AG09319 (cell line): ENCODE results near the gene SYNPO.

ENCODE experiments used
- DNase-seq: peaks from one replicate; pipeline ENCODE4 v3.0.0-alpha.2; 2010; ENCODE audit warnings: low read depth; ENCODE audit errors: extremely low read depth
- TF ChIP-seq, protein P1 (sequence below): IDR thresholded peaks from 2 replicates; pipeline ENCODE4 v1.5.1; 2011; ENCODE audit warnings: low read depth, mild to moderate bottlenecking, inconsistent platforms, low read length, moderate library complexity

Gene SYNPO

GRCh38 chr5:150670948-150671310, 30.5 kb downstream of the SYNPO start:
- TF ChIP-seq, protein P1, sequence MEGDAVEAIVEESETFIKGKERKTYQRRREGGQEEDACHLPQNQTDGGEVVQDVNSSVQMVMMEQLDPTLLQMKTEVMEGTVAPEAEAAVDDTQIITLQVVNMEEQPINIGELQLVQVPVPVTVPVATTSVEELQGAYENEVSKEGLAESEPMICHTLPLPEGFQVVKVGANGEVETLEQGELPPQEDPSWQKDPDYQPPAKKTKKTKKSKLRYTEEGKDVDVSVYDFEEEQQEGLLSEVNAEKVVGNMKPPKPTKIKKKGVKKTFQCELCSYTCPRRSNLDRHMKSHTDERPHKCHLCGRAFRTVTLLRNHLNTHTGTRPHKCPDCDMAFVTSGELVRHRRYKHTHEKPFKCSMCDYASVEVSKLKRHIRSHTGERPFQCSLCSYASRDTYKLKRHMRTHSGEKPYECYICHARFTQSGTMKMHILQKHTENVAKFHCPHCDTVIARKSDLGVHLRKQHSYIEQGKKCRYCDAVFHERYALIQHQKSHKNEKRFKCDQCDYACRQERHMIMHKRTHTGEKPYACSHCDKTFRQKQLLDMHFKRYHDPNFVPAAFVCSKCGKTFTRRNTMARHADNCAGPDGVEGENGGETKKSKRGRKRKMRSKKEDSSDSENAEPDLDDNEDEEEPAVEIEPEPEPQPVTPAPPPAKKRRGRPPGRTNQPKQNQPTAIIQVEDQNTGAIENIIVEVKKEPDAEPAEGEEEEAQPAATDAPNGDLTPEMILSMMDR, result no peak
- no peak for DNase-seq

DNA sequence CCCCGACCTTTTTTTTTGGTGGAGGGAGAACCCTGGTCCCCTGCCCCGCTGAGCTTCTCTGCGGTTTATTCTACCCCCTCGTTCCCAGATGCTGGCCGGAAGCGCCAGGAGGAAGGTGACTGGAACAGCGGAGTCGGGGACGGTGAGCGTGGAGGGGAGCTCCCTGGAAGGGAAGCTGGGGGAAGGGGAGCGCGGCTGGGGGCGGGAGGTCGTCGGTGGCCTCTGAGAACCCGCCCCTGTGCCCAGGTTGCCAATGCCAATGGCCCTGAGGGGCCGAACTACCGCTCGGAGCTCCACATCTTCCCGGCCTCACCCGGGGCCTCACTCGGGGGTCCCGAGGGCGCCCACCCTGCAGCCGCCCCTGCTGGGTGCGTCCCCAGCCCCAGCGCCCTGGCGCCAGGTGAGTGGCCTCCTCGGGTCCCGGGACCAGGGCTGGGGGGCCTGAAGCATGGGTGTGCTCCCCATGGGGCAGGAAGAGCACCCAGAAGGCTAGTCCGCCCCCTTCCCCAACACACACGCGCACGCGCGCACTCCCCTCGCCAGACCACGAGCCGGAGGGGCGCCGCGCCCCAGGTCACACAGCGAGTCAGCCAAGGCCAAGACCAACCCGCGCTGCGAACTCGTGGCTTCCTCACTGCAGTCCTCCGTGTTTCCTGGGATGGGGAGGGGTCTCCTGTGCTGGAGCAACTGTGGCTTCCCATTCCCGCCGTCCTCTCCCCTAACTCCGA, 31.2 kb downstream of the SYNPO start:
- no peak for DNase-seq
- TF ChIP-seq, protein P1, result no peak

- DNase-seq, result no peak
- TF ChIP-seq, protein P1, result no peak
These were observed 31.9 kb downstream of the SYNPO start for GRCh38 chr5:150672237-150672883.

- no peak for DNase-seq
- TF ChIP-seq, protein P1, result no peak
These were observed 32.4 kb downstream of the SYNPO start for GRCh38 chr5:150672884-150673275.

DNA sequence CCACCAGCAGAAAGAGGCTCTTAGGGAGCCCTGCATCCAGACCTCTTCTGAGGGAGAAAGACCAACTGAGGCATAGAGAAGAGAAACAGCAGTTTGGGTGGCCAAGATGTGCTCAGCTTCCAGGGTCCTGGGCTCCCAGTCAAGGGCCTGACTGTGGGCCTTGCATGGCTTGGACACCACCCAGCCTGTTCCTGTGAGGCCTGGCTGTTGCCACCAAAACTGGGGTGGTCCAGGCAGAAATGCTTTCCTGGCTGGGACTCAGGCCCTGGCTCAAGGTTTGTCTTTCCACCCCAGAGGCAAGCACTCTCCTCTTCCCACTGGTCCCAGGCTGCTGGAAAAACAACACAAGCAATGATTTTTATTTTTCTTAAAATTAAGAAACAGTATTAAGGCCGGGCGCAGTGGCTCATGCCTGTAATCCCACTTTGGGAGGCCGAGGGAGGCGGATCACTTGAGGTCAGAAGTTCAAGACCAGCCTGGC, 33.9 kb downstream of the SYNPO start:
- TF ChIP-seq, protein P1, result no peak; the same call in 1 of the 2 replicates

GRCh38 chr5:150675069-150675468, 34.6 kb downstream of the SYNPO start:
- TF ChIP-seq, protein P1, result no peak
- DNase-seq, result no peak

More for the DNA sequence above, 33.9 kb downstream of the SYNPO start:
- no peak for DNase-seq

DNA sequence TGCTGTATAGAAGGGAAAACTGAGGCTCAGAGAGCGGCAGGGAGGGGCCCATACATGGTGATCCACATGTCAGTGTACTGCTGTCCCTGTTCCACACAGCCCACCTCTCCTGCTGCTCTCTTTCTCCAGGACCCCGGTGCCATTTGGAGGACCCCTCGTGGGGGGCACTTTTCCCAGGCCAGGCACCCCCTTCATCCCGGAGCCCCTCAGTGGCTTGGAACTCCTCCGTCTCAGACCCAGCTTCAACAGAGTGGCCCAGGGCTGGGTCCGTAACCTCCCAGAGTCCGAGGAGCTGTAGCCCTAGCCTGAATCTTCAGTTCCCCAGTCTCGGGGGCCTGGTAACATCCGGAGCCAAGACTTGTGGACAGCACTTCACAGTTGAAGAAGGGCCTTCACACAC, 36.1 kb downstream of the SYNPO start:
- TF ChIP-seq, protein P1, result no peak
- no peak for DNase-seq
